ENCODE data around the gene HSPB7.

DNA sequence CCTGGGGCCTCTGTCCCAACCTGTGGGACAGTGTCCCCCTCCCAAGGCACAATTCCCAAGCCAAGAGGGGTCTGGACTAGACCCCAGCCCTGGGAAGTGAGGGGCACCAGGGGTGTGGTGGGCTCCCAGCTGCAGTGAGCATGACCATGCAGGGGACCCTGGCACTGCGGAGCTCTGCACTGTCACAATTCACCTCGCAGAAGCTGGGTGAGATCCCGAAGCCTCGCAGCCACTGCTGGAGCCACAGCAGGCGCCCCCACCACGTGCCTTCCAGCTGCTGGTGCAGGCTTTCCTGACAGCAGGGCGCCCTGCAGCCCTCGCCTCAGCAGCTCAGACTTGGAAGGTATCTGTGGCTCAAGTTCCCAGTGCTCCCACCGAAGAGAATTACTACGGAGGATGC lies 23.8 kb downstream of the HSPB7 start:
- no peak for TF ChIP-seq CTCF (IDR thresholded peaks at IDR 0.05)
- no peak for TF ChIP-seq POLR2A (IDR thresholded peaks at IDR 0.05)

Measured in vagina (tissue), 2 donors.